ENCODE data around the gene PLPPR1. TPM values are rescaled to one million over a fixed set of nuclear protein-coding genes. Genes with fewer than 3 reads are reported as not detected.

Gene PLPPR1
- total and polyA plus RNA-seq, 2 experiments from 2014 or later, result 1.3 to 3.7 TPM

DNA sequence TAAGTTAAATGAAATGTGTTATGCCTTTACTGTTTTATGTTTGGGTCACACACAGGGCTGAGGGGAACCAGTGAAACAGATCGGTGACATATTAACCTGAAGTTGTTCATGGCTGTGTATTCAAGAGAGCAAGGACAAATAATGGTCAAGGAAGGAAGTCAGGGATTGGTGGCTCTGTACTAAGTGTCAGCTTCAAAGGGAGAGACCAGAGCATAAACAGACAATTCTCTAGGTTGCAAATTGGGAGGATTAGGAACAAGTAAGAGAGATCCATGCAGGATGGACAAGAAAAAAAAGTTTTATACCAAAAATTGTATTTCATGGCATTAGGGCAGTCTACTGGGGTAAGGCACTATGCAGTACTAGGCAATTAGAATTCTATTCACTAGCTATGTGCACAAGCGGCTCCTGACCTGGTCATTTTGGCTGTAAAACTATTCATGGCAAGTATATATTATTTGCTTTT, 156.3 kb downstream of the PLPPR1 start (continued):
- TF ChIP-seq, protein P1, sequence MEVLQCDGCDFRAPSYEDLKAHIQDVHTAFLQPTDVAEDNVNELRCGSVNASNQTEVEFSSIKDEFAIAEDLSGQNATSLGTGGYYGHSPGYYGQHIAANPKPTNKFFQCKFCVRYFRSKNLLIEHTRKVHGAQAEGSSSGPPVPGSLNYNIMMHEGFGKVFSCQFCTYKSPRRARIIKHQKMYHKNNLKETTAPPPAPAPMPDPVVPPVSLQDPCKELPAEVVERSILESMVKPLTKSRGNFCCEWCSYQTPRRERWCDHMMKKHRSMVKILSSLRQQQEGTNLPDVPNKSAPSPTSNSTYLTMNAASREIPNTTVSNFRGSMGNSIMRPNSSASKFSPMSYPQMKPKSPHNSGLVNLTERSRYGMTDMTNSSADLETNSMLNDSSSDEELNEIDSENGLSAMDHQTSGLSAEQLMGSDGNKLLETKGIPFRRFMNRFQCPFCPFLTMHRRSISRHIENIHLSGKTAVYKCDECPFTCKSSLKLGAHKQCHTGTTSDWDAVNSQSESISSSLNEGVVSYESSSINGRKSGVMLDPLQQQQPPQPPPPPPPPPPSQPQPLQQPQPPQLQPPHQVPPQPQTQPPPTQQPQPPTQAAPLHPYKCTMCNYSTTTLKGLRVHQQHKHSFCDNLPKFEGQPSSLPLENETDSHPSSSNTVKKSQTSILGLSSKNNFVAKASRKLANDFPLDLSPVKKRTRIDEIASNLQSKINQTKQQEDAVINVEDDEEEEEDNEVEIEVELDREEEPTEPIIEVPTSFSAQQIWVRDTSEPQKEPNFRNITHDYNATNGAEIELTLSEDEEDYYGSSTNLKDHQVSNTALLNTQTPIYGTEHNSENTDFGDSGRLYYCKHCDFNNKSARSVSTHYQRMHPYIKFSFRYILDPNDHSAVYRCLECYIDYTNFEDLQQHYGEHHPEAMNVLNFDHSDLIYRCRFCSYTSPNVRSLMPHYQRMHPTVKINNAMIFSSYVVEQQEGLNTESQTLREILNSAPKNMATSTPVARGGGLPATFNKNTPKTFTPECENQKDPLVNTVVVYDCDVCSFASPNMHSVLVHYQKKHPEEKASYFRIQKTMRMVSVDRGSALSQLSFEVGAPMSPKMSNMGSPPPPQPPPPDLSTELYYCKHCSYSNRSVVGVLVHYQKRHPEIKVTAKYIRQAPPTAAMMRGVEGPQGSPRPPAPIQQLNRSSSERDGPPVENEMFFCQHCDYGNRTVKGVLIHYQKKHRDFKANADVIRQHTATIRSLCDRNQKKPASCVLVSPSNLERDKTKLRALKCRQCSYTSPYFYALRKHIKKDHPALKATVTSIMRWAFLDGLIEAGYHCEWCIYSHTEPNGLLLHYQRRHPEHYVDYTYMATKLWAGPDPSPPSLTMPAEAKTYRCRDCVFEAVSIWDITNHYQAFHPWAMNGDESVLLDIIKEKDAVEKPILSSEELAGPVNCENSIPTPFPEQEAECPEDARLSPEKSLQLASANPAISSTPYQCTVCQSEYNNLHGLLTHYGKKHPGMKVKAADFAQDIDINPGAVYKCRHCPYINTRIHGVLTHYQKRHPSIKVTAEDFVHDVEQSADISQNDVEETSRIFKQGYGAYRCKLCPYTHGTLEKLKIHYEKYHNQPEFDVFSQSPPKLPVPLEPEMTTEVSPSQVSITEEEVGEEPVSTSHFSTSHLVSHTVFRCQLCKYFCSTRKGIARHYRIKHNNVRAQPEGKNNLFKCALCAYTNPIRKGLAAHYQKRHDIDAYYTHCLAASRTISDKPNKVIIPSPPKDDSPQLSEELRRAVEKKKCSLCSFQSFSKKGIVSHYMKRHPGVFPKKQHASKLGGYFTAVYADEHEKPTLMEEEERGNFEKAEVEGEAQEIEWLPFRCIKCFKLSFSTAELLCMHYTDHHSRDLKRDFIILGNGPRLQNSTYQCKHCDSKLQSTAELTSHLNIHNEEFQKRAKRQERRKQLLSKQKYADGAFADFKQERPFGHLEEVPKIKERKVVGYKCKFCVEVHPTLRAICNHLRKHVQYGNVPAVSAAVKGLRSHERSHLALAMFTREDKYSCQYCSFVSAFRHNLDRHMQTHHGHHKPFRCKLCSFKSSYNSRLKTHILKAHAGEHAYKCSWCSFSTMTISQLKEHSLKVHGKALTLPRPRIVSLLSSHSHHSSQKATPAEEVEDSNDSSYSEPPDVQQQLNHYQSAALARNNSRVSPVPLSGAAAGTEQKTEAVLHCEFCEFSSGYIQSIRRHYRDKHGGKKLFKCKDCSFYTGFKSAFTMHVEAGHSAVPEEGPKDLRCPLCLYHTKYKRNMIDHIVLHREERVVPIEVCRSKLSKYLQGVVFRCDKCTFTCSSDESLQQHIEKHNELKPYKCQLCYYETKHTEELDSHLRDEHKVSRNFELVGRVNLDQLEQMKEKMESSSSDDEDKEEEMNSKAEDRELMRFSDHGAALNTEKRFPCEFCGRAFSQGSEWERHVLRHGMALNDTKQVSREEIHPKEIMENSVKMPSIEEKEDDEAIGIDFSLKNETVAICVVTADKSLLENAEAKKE (CRISPR knock-in tag; IDR thresholded peaks at IDR 0.05), result no peak
- no peak for TF ChIP-seq EZH2phosphoT487 (IDR thresholded peaks at IDR 0.05; ENCODE audit: unreplicated experiment)
- TF ChIP-seq ZNF114 (CRISPR knock-in tag; IDR thresholded peaks at IDR 0.05), result no peak
- TF ChIP-seq ZNF331 (CRISPR knock-in tag; IDR thresholded peaks at IDR 0.05; ENCODE audit: low read depth), result no peak
- no peak for TF ChIP-seq JUNB (IDR thresholded peaks at IDR 0.05; ENCODE audit: unreplicated experiment)

DNA sequence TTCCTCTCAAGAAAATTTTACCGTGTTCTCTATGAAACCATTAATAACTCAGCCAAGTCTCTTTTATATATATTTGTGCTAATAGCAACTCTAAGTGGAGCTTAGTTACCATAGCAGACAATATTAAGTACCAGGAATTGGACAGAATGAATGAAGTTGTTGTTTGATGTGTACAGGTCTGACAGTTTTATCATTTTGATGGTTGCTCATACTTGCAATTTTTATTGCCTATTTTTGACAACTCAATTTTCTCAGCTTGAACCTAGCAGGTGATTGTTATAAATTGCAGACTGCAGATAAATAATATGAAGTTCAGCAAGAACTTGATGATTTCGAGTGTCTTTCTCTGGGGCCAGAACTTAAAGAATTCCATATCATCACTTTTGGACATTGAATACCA, 163.2 kb downstream of the PLPPR1 start:
- Mint-ChIP-seq H3K4me3 (no peak overlapping the region), H3K4me1 (no peaks in the 10 kb centered on the region), H3K36me3 (ENCODE audit: low read depth) (no peaks in the 10 kb centered on the region), H3K27me3 (ENCODE audit: insufficient read depth, low read depth, poor library complexity) (peaks cover 2% of the 10 kb centered on the region), H3K27ac (no peak overlapping the region), H3K9me3 (no peaks in the 10 kb centered on the region)
- Histone ChIP-seq H3F3A (replicated peaks; ENCODE audit: low read depth) (no peaks in the 10 kb centered on the region), H3K27me3 (ENCODE audit: insufficient read depth) (no peaks in the 10 kb centered on the region), H3K4me3 (no peak overlapping the region), H3K79me2 (replicated peaks; ENCODE audit: insufficient read depth) (no peaks in the 10 kb centered on the region), H3K9me2 (ENCODE audit: insufficient read depth) (no peaks in the 10 kb centered on the region), H3K4me1 (ENCODE audit: insufficient read depth) (no peaks in the 10 kb centered on the region), H4K20me1 (replicated peaks; ENCODE audit: insufficient read depth) (no peaks in the 10 kb centered on the region), H3K4me2 (no peak overlapping the region), H2AFZ (no peak overlapping the region), H3K27ac (ENCODE audit: low read depth) (no peak overlapping the region), H3K36me3 (ENCODE audit: insufficient read depth) (no peaks in the 10 kb centered on the region)
- DNase-seq (ENCODE audit: low spot score) (no peak), ATAC-seq (no peak)
- TF ChIP-seq JUNB (IDR thresholded peaks at IDR 0.05; ENCODE audit: unreplicated experiment), result no peak
- no peak for TF ChIP-seq EZH2 (IDR thresholded peaks at IDR 0.05; ENCODE audit: low read depth, unreplicated experiment)
- TF ChIP-seq POLR2AphosphoS5 (IDR thresholded peaks at IDR 0.05; ENCODE audit: low read depth), result no peak
- TF ChIP-seq, protein P2, sequence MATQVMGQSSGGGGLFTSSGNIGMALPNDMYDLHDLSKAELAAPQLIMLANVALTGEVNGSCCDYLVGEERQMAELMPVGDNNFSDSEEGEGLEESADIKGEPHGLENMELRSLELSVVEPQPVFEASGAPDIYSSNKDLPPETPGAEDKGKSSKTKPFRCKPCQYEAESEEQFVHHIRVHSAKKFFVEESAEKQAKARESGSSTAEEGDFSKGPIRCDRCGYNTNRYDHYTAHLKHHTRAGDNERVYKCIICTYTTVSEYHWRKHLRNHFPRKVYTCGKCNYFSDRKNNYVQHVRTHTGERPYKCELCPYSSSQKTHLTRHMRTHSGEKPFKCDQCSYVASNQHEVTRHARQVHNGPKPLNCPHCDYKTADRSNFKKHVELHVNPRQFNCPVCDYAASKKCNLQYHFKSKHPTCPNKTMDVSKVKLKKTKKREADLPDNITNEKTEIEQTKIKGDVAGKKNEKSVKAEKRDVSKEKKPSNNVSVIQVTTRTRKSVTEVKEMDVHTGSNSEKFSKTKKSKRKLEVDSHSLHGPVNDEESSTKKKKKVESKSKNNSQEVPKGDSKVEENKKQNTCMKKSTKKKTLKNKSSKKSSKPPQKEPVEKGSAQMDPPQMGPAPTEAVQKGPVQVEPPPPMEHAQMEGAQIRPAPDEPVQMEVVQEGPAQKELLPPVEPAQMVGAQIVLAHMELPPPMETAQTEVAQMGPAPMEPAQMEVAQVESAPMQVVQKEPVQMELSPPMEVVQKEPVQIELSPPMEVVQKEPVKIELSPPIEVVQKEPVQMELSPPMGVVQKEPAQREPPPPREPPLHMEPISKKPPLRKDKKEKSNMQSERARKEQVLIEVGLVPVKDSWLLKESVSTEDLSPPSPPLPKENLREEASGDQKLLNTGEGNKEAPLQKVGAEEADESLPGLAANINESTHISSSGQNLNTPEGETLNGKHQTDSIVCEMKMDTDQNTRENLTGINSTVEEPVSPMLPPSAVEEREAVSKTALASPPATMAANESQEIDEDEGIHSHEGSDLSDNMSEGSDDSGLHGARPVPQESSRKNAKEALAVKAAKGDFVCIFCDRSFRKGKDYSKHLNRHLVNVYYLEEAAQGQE (IDR thresholded peaks at IDR 0.05; ENCODE audit: unreplicated experiment), result no peak
- no peak for TF ChIP-seq EZH2phosphoT487 (IDR thresholded peaks at IDR 0.05; ENCODE audit: unreplicated experiment)
- TF ChIP-seq ZNF331 (CRISPR knock-in tag; IDR thresholded peaks at IDR 0.05; ENCODE audit: low read depth), result no peak
- TF ChIP-seq CREB1 (CRISPR knock-in tag; IDR thresholded peaks at IDR 0.05; ENCODE audit: low read depth), result no peak
- no peak for TF ChIP-seq NANOG (IDR thresholded peaks at IDR 0.05; ENCODE audit: borderline replicate concordance)
- TF ChIP-seq ZNF114 (CRISPR knock-in tag; IDR thresholded peaks at IDR 0.05), result no peak
- no peak for TF ChIP-seq STAT1 (IDR thresholded peaks at IDR 0.05; ENCODE audit: unreplicated experiment)
- TF ChIP-seq, protein P3, sequence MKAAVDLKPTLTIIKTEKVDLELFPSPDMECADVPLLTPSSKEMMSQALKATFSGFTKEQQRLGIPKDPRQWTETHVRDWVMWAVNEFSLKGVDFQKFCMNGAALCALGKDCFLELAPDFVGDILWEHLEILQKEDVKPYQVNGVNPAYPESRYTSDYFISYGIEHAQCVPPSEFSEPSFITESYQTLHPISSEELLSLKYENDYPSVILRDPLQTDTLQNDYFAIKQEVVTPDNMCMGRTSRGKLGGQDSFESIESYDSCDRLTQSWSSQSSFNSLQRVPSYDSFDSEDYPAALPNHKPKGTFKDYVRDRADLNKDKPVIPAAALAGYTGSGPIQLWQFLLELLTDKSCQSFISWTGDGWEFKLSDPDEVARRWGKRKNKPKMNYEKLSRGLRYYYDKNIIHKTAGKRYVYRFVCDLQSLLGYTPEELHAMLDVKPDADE (IDR thresholded peaks at IDR 0.05), result no peak
- TF ChIP-seq, protein P4, sequence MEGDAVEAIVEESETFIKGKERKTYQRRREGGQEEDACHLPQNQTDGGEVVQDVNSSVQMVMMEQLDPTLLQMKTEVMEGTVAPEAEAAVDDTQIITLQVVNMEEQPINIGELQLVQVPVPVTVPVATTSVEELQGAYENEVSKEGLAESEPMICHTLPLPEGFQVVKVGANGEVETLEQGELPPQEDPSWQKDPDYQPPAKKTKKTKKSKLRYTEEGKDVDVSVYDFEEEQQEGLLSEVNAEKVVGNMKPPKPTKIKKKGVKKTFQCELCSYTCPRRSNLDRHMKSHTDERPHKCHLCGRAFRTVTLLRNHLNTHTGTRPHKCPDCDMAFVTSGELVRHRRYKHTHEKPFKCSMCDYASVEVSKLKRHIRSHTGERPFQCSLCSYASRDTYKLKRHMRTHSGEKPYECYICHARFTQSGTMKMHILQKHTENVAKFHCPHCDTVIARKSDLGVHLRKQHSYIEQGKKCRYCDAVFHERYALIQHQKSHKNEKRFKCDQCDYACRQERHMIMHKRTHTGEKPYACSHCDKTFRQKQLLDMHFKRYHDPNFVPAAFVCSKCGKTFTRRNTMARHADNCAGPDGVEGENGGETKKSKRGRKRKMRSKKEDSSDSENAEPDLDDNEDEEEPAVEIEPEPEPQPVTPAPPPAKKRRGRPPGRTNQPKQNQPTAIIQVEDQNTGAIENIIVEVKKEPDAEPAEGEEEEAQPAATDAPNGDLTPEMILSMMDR (conservative IDR thresholded peaks at IDR 0.05; ENCODE audit: low read depth in 2 of 2), result no peak

Measured in GM23338 (cell line).